LNCAP (cell line): ENCODE measurements around the gene NR2F2.

ENCODE experiments used
- TF ChIP-seq, protein P1 (sequence below): fragments of 450-650 bp; IDR thresholded peaks from 2 replicates; pipeline ENCODE4 v1.5.1; 2017; ENCODE audit warnings: mild to moderate bottlenecking

NR2F2 gene

DNA sequence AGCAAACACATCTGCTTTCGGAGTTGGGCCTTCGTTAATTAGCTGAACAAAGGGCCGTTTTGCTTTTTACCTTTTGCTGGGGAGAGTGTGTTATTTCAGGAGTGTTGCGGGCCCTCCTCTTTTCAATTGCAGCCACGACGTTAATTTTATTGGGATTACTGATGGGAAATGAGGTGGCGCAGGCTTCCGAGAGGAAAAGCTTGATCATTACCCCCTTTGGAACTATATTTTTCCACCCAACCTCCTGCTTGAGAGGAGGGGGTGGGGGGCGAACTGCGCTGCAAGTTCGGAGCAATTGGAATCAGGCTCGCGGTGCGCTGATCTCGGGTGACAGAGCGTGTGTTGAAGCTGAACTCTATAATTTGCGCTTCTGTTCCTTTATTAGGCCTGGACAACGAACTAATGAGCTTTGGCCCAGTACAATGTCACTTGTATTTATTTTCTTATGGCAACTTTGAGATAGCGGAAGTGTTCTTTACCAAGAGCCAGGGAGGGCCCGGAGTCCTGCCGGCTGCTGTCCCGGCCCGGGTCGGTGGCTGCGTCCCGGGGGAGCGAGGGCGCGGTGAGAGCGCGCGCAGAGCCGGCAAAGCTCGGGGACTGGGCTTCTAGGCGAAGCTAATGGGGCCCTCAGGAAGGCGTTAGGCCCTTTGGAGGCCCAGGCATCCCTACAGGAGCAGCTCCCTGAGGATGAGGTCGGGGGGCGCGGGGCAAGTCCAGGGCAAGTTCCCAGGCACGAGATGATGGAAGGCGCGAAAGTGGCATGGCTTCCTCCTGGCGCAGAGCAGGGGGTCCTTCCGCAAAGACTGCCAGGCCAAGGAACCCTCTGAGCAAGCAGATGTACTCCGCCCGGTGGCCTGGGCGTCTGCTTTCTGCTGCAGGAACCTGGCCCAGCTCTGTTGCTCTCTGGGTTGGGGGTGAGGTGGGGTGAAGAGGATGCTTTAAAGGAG is 12.9 kb downstream of the NR2F2 start:
- TF ChIP-seq, protein P1, sequence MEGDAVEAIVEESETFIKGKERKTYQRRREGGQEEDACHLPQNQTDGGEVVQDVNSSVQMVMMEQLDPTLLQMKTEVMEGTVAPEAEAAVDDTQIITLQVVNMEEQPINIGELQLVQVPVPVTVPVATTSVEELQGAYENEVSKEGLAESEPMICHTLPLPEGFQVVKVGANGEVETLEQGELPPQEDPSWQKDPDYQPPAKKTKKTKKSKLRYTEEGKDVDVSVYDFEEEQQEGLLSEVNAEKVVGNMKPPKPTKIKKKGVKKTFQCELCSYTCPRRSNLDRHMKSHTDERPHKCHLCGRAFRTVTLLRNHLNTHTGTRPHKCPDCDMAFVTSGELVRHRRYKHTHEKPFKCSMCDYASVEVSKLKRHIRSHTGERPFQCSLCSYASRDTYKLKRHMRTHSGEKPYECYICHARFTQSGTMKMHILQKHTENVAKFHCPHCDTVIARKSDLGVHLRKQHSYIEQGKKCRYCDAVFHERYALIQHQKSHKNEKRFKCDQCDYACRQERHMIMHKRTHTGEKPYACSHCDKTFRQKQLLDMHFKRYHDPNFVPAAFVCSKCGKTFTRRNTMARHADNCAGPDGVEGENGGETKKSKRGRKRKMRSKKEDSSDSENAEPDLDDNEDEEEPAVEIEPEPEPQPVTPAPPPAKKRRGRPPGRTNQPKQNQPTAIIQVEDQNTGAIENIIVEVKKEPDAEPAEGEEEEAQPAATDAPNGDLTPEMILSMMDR, result no peak

DNA sequence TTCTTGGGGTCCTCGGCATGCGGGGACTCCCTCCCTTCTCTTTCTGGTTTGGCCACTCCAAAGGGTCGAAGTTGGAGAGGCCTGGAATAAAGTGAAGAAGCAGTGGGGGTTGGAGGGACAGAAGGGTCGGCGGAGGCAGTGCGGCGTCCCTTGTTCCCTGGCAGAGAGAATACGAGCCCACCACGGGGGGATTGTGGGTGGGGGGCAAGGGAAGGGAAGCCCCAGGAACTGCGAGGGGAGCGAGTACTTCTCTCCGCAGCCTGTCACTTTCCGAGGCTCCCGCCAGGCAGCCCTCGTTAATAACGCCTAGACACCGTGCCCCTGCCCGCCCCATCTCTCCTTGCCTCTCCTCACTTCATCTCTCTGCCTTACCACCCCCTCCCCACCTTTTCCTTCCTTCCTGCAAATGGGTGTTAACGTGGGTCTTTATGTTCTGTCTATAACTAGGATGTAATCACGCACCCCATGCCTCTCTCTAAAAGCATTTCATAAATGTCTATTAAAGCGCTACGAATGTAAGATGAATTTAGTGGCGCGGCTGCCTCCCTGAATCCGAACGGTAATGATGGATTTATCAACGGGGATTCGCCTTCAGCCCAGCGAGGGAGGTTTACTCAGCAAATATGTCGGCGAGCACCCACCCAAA is 13.7 kb downstream of the NR2F2 start:
- TF ChIP-seq, protein P1, result no peak

DNA sequence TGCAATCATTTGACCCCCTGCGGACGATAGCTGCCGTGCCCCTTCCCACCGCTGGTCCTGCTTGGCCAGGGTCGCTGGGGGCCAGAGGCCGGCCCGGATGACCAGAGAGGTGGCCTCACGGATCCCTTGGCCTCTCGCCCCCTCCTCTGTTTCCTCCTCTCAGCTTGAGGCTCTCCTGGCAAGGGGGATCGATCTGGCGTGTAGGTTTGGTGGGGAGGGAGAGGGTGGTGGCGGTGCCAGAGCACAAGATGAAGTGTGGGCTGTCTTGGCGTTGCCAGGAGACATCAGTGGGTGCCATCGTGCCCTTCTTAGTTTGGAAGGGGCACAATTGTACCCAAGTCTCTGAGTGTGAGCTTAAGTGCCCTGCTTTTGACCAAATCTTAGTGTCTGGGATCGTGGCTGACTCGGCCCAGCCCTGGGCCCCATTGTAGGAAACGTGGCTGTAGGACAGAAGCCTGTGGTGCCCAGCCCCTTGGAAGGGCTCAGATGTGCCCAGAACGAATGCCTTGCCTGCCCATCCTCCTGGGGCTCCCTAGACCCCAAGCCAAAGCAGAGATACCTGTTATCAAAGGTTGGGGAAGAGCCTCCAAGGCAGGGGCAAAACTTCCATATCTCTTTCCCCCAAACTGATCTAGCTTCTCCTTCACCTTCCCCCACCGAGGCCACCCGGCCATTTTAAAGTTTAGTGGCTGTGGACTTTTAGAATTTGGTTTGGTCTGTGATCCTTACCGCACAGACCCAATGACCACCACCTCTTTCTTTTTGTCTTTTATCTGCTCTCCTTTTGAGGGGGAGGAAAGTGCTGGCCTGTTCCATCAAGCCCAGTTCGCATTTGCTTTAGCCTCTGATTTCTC is 14.4 kb downstream of the NR2F2 start:
- TF ChIP-seq, protein P1, result no peak

DNA sequence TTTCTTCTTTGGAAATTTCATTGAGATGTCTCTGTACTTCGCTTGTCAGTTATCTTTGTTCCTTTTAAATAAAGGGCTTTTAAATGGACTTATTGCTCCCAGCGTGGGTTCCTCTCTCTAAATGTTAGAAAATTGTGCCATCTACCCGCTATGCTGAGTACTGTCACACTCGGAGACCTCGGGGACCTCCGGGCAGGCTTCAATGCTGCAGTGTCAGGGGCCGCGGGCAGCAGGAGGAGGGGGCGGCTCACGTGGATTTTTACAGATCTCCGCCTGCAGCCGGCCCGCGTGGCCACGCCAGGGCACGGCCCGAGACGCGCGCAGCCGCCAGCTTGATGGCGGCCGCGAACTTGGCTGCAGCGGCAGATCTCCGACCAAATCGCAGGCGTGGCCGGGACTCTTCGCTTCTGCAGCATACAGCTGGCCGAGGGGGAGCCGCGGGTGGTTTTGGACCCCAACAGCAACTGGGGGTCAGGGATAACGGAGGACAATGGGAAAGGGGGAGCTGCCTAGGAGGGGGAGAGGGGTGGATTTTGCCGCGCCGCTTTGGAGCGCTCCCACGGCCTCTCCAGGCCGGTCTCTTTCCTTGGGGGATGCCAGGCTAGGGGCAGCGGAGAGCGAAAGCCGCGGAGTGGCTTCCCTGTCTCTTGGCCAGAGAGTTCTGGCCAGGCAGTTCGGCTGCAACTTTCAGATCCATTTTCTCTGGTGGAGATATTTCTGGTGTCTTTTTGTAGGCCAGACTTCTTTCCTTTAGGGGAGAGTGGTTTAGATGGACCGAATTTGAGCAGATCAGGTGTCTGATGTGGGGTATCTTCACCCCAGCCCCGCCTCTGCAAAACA is 15.3 kb downstream of the NR2F2 start:
- TF ChIP-seq, protein P1, result peak; percentile 46

DNA sequence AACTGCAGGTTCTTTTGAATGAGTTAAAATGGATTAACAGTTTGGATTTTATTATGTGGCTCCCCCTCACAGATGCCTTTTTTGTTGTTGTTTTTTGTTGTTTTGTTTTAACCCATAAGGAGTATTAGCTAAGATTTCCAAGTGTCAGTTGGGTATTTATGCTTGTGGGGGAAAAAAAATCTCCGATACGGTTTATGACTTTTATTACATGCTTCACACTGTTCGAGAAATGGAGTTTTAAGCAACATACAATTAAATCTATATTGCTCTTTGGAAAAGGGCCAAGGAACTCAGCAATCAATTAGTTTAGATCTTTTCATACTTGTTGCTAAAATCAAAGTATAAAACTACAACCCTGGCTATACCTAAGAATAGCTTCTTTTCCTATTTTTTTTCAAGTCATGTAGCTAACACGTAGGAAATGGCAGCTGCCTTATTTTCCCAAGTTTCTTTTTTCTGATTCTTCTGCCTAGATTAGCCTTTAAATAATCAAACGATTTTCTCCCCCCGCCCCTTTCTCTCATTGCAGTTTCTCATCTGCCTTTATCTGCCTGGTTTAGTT is 16.0 kb downstream of the NR2F2 start:
- TF ChIP-seq, protein P1, result no peak

DNA sequence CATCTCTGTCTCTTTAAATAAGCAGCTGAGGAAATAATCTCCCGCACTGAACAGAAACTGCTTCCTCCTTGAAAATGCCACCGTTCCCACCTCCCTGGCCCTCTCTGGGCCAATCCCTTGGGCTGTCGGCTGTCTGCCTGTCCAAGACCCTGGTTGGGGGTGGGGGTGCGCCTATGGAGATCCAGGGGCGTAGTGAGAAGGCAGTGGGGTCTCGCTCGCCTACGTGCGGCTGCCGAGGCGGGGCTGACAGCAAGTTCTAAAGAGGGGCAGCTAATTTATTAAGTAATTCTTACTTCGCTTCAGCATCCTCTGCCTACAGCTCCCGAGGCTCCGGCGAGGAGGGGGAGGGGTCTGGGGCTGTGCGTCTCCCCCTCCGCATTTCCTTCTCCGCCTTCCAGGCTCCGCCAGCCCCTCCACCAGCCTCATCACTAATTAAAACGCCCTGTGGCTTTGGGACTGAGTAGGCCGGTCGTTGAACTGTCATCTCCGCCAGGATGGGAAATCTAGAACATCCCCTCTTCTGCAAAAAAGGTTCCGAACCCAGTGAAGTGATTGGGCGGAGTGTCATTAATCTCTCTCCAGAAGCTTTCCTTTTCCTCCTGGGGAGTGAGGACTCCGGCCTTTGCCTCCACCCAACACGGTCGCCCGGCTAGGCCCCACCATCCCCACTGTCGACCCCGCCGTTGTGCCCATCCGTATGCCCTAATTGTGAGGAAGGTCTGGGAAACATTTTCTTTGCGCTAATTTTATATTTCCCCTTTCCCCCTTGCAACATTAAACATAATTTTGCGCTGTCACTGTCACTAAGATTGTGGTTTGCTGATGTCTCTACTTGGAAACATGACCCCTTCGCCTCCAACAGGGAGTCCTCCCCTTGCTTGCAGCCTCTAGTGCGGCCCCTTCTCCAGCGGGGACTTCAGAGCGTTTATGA is 16.9 kb downstream of the NR2F2 start:
- TF ChIP-seq, protein P1, result no peak
